ENCODE measurements around the gene ACTR2.

- TF ChIP-seq CTCF (conservative IDR thresholded peaks at IDR 0.05): no peak
- TF ChIP-seq EZH2 (IDR thresholded peaks at IDR 0.05; ENCODE audit: low read depth): no peak
Measured at GRCh38 chr2:65214843-65215242, 12.8 kb upstream of the ACTR2 start.
